ENCODE measurements around the gene KCNE1.

- TF ChIP-seq, protein P1, sequence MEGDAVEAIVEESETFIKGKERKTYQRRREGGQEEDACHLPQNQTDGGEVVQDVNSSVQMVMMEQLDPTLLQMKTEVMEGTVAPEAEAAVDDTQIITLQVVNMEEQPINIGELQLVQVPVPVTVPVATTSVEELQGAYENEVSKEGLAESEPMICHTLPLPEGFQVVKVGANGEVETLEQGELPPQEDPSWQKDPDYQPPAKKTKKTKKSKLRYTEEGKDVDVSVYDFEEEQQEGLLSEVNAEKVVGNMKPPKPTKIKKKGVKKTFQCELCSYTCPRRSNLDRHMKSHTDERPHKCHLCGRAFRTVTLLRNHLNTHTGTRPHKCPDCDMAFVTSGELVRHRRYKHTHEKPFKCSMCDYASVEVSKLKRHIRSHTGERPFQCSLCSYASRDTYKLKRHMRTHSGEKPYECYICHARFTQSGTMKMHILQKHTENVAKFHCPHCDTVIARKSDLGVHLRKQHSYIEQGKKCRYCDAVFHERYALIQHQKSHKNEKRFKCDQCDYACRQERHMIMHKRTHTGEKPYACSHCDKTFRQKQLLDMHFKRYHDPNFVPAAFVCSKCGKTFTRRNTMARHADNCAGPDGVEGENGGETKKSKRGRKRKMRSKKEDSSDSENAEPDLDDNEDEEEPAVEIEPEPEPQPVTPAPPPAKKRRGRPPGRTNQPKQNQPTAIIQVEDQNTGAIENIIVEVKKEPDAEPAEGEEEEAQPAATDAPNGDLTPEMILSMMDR (conservative IDR thresholded peaks at IDR 0.05; ENCODE audit: low read depth, low read length): no peak
- TF ChIP-seq MXI1 (IDR thresholded peaks at IDR 0.05; ENCODE audit: borderline replicate concordance, low read depth, low read length): no peak
- no peak for TF ChIP-seq POLR2A (IDR thresholded peaks at IDR 0.05; ENCODE audit: low read depth, low read length)
- TF ChIP-seq RFX5 (IDR thresholded peaks at IDR 0.05; ENCODE audit: low read depth, low read length): no peak
- TF ChIP-seq RAD21 (IDR thresholded peaks at IDR 0.05; ENCODE audit: low read length): no peak
- TF ChIP-seq, protein P2, sequence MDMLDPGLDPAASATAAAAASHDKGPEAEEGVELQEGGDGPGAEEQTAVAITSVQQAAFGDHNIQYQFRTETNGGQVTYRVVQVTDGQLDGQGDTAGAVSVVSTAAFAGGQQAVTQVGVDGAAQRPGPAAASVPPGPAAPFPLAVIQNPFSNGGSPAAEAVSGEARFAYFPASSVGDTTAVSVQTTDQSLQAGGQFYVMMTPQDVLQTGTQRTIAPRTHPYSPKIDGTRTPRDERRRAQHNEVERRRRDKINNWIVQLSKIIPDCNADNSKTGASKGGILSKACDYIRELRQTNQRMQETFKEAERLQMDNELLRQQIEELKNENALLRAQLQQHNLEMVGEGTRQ (IDR thresholded peaks at IDR 0.05; ENCODE audit: low read depth, low read length): no peak
- no peak for TF ChIP-seq SMC3 (IDR thresholded peaks at IDR 0.05; ENCODE audit: low read depth, low read length)
- TF ChIP-seq BHLHE40 (IDR thresholded peaks at IDR 0.05; ENCODE audit: low read depth, low read length): no peak
- TF ChIP-seq NFE2L2 (IDR thresholded peaks at IDR 0.05; ENCODE audit: low read depth, low read length): no peak
- no peak for TF ChIP-seq CEBPB (IDR thresholded peaks at IDR 0.05; ENCODE audit: low read depth, low read length)
These were observed 7.0 kb upstream of the KCNE1 start for GRCh38 chr21:34519016-34519415.
